Lower leg skin (tissue), 3 donors: ENCODE results near the gene TOMM34.

Experiments
- POLR2A ChIP-seq, 2 donors: fragments of 450-650 bp; IDR thresholded peaks; one replicate each; pipeline ENCODE4 v1.6.1; 2016 to 2017; ENCODE audit warnings: antibody characterized with exemption in 2 of 2, mild to moderate bottlenecking in 1 of 2, moderate library complexity in 1 of 2
- TF ChIP-seq, protein P1 (sequence below), 3 donors: fragments of 450-650 bp; IDR thresholded peaks; one replicate each; pipeline ENCODE4 v1.5.1; 2016; ENCODE audit warnings: antibody characterized with exemption in 3 of 3, mild to moderate bottlenecking in 3 of 3, moderate library complexity in 2 of 3

DNA sequence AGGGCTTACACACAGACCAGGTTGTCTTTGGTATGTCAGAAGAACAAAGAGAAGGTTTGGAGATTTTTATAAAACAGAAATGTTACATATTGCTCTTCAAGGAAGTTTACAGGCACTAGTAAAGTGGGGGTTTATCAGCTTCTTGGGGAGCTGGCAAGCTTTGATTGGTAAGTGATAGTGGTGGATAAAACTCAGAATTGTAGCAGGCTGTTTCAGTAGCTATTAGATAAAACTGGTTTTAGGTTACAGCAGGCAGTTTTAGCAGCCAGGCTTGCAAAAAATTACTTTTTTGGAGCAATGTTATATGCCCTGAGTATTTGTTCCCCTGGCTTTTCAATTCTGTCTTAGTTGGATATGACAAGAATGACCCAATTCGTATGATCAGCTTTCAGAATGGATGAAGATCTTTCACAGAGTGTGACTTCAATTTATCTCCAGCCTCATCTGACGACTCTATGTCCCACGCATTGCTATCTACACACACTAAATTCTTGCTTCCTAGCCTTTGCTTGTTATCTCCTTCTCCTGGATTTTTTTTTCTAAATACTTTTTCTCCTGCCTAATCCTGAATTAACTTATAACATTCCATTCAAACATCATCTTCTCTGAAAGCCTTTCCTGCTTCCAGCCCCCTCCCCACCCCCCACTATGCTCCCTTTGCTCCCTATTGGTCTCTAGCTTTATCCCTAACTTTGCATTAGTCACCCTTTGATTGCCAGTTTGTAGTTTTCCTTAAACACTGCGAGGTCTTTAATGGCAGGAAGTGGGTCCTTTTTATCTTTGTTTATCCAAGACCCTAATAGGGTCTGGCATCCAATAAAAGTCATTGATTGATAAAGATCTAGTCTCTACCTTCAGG lies 1.0 kb upstream of the TOMM34 start:
- no peak for TF ChIP-seq POLR2A (IDR thresholded peaks at IDR 0.05)
- TF ChIP-seq, protein P1, sequence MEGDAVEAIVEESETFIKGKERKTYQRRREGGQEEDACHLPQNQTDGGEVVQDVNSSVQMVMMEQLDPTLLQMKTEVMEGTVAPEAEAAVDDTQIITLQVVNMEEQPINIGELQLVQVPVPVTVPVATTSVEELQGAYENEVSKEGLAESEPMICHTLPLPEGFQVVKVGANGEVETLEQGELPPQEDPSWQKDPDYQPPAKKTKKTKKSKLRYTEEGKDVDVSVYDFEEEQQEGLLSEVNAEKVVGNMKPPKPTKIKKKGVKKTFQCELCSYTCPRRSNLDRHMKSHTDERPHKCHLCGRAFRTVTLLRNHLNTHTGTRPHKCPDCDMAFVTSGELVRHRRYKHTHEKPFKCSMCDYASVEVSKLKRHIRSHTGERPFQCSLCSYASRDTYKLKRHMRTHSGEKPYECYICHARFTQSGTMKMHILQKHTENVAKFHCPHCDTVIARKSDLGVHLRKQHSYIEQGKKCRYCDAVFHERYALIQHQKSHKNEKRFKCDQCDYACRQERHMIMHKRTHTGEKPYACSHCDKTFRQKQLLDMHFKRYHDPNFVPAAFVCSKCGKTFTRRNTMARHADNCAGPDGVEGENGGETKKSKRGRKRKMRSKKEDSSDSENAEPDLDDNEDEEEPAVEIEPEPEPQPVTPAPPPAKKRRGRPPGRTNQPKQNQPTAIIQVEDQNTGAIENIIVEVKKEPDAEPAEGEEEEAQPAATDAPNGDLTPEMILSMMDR (IDR thresholded peaks at IDR 0.05): no peak
